ENCODE data around the gene FOXM1.
A peak's percentile ranks its signal among the peaks of the same experiment; 100 is the strongest.

FOXM1 gene, protein sequence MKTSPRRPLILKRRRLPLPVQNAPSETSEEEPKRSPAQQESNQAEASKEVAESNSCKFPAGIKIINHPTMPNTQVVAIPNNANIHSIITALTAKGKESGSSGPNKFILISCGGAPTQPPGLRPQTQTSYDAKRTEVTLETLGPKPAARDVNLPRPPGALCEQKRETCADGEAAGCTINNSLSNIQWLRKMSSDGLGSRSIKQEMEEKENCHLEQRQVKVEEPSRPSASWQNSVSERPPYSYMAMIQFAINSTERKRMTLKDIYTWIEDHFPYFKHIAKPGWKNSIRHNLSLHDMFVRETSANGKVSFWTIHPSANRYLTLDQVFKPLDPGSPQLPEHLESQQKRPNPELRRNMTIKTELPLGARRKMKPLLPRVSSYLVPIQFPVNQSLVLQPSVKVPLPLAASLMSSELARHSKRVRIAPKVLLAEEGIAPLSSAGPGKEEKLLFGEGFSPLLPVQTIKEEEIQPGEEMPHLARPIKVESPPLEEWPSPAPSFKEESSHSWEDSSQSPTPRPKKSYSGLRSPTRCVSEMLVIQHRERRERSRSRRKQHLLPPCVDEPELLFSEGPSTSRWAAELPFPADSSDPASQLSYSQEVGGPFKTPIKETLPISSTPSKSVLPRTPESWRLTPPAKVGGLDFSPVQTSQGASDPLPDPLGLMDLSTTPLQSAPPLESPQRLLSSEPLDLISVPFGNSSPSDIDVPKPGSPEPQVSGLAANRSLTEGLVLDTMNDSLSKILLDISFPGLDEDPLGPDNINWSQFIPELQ

DNA sequence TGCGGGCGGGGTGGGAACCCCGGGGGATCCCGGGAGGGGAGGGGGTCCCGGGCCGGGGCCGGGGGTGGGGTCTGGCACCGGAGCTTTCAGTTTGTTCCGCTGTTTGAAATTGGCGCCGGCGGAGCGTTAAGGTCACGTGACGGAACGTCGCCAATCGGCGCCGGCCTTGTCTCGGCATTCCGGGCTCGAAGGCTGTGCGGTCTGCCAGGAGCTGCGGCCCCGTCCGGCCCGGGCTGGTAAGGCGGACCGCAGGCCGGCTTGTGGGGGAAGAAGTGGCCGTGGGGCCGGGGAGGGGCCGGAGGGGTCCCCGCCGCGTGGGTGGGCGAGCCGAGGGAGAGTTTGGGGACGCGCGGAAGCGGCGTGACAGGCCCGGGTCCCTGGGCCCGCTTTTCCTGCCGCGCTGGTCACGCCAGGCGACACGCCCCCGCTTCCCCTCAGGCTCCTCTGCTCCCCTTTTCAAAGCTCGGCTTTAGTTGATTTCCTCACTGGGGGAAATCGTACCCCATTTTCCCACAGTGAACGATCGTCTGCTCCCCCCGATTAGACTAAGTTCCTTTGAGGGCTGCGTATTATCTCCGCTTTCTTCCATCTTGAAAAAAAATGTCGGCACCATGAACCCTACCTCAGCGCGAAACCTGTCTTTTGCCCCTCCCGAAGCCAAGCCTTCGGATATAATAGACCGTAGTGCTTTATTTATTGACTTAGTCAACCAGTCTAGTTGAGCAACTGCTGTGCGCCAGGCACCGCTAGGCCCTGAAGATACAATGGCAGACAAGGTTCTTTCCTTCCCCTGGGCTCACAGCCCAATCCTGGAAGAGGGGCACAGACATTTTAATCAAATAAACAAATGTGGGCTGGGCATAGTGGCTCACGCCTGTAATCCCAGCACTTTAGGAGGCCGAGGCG lies at the start of gene FOXM1, which contains the start of gene RHNO1:
Gene FOXM1 (minus strand): TSS at position 128 of the 906 bp plus-strand sequence. CDS start 2,696 bp downstream, outside the sequence.
Gene RHNO1 (plus strand): TSS at position 177 of the 906 bp plus-strand sequence. CDS start 8,144 bp downstream, outside the sequence.
- TF ChIP-seq, protein P1, sequence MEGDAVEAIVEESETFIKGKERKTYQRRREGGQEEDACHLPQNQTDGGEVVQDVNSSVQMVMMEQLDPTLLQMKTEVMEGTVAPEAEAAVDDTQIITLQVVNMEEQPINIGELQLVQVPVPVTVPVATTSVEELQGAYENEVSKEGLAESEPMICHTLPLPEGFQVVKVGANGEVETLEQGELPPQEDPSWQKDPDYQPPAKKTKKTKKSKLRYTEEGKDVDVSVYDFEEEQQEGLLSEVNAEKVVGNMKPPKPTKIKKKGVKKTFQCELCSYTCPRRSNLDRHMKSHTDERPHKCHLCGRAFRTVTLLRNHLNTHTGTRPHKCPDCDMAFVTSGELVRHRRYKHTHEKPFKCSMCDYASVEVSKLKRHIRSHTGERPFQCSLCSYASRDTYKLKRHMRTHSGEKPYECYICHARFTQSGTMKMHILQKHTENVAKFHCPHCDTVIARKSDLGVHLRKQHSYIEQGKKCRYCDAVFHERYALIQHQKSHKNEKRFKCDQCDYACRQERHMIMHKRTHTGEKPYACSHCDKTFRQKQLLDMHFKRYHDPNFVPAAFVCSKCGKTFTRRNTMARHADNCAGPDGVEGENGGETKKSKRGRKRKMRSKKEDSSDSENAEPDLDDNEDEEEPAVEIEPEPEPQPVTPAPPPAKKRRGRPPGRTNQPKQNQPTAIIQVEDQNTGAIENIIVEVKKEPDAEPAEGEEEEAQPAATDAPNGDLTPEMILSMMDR (IDR thresholded peaks at IDR 0.05; ENCODE audit: insufficient read depth, low read depth, low read length, missing control alignments) = no peak
- DNase-seq (ENCODE audit: low read depth) = peak; percentile 92
- H3K4me3 ChIP-seq (ENCODE audit: low read depth, low read length) = peak within 1 kb of the TSS; percentile 75

DNA sequence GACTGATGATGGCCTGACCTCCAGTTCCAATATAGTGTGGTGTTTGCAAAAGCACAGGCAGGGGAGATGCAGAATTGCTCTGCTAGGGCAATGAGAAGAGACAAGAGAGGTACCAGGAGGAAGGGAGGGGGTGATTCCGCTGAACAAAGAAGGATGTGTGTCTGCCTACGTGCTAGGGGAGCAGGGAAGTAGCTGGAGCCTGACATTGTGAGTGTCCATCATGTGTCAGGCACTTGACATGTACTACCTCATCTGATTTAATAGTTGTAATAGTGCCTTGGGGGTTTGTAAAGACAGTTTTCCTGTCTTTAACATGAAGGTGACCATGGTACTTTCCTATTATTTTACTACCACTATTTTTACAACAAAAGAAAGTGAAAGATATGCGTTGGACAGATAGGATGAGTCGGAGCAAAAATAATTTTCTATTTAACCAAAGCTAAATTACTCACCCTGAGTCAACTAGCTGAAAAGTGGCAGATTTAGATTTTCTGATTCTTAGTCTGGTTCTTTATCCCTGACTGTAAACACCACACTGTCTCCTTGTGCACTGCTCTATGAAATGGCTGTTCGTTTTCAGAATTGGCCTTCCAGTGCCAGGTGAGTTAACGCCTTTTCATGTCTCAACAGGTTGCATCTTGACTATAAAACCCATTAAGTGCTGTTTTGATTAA lies 48.5 kb upstream of the FOXM1 start:
- no peak overlapping the region for H3K4me3 ChIP-seq (ENCODE audit: low read depth, low read length)
- DNase-seq (ENCODE audit: low read depth) = peak; percentile 35
- TF ChIP-seq, protein P1 (IDR thresholded peaks at IDR 0.05; ENCODE audit: insufficient read depth, low read depth, low read length, missing control alignments) = no peak

DNA sequence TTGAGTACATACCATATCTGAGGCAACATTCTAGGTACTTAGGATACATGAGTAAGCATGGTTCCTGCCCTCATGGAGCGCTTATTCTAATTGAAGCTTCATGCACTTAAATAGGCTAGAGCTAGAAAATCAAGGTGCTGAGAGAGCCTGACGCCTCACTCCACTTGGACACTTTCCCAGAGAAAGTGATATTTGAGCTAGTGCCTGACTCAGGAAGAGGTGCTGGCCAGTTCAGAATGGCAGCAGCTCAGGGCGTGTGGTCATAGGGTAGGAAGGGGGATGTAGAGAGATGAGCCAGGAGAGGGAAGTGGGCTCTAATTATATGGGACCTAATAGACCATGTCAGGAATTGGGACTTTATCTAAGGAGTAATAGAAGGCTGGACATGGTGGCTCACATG lies 47.0 kb upstream of the FOXM1 start:
- DNase-seq (ENCODE audit: low read depth) = no peak
- H3K4me3 ChIP-seq (ENCODE audit: low read depth, low read length) = no peak overlapping the region
- TF ChIP-seq, protein P1 (IDR thresholded peaks at IDR 0.05; ENCODE audit: insufficient read depth, low read depth, low read length, missing control alignments) = no peak

DNA sequence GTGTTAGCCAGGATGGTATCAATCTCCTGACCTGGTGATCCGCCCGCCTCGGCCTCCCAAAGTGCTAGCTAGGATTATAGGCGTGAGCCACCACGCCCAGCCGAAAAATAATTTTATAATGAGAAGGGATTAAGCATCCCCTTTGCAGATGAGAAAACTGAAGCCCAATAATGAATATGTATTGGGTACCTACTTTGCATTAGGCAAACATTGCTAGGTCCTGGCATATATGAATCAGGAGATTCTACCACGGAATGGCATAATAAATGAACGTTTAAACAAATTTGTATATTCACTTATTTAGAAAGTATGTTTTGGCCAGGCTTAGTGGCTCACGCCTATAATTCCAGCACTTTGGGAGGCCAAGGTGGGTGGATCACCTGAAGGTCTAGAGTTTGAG lies 46.1 kb upstream of the FOXM1 start:
- no peak overlapping the region for H3K4me3 ChIP-seq (ENCODE audit: low read depth, low read length)
- DNase-seq (ENCODE audit: low read depth) = no peak
- TF ChIP-seq, protein P1 (IDR thresholded peaks at IDR 0.05; ENCODE audit: insufficient read depth, low read depth, low read length, missing control alignments) = no peak

DNA sequence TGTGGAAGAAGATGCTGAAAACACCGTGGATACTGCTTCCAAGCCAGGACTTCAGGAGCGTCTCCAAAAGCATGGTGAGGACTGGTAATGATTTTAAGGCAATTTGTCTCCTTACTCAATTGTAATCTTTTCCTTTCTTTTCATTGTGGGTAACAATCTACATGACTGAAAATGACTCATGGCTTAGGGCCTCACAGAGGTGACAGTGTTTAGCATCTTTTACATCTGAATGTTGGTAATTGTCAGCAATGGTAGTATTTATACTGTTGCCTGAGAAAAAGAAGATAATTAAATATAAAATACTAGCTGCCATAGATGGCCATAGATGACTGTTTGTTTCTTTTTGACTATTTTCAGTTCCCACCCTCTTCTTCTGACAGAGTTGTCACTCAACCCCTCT lies 45.4 kb upstream of the FOXM1 start:
- DNase-seq (ENCODE audit: low read depth) = no peak
- TF ChIP-seq, protein P1 (IDR thresholded peaks at IDR 0.05; ENCODE audit: insufficient read depth, low read depth, low read length, missing control alignments) = no peak
- H3K4me3 ChIP-seq (ENCODE audit: low read depth, low read length) = no peak overlapping the region

DNA sequence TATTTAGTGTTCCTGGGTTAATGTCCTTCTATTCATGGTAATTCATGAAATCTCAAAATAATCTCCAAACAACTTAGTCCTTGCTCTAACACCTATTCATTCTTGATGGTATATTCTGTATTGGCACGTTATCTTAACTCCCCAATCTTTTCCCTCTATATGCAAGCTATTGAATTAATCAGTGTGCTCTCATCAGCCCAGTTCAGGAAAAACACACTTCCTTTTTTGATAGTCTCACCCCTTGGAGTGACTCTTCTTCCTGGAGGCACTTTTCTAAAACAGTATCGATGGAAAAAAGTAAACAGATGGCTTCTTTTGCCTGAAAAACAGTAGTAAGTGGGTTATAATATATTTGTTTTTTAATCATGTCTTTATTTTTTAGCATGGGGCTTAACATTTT lies 42.3 kb upstream of the FOXM1 start:
- no peak for DNase-seq (ENCODE audit: low read depth)
- TF ChIP-seq, protein P1 (IDR thresholded peaks at IDR 0.05; ENCODE audit: insufficient read depth, low read depth, low read length, missing control alignments) = no peak
- no peak overlapping the region for H3K4me3 ChIP-seq (ENCODE audit: low read depth, low read length)
